Measurements from ENCODE around the gene SYK.
"Not testable (repeated sequence)": the region's sequence is repeated elsewhere in the genome, so short reads cannot be mapped to it uniquely, and the experiment has no call there.

SYK gene

GRCh38 chr9:90795871-90796317 is 5.7 kb upstream of the SYK start:
- no peak for DNase-seq (ENCODE audit: low read depth in 2 of 2)

GRCh38 chr9:90799271-90799852 is 2.3 kb upstream of the SYK start:
- DNase-seq (ENCODE audit: low read depth in 2 of 2) = no peak

GRCh38 chr9:90801973-90802322 is 329 bp downstream of the SYK start:
- no peak for DNase-seq (ENCODE audit: low read depth in 2 of 2)

GRCh38 chr9:90802386-90802985 is 867 bp downstream of the SYK start:
- DNase-seq (ENCODE audit: low read depth in 2 of 2) = no peak

- DNase-seq (ENCODE audit: low read depth in 2 of 2) = no peak
These were observed 2.4 kb downstream of the SYK start for GRCh38 chr9:90803860-90804593.

- no peak for DNase-seq (ENCODE audit: low read depth in 2 of 2)
These were observed 3.7 kb downstream of the SYK start for GRCh38 chr9:90805006-90805996.

GRCh38 chr9:90807006-90807405 is 5.4 kb downstream of the SYK start:
- DNase-seq (ENCODE audit: low read depth in 2 of 2) = no peak

- DNase-seq (ENCODE audit: low read depth in 2 of 2) = no peak
These were observed 6.8 kb downstream of the SYK start for GRCh38 chr9:90808398-90808797.

- DNase-seq (ENCODE audit: low read depth in 2 of 2) = no peak
These were observed 7.5 kb downstream of the SYK start for GRCh38 chr9:90808890-90809685.

GRCh38 chr9:90810691-90811090 is 9.1 kb downstream of the SYK start:
- no peak for DNase-seq (ENCODE audit: low read depth in 2 of 2)

GRCh38 chr9:90813046-90813445 is 11.4 kb downstream of the SYK start:
- no peak for DNase-seq (ENCODE audit: low read depth in 2 of 2)

- DNase-seq (ENCODE audit: low read depth in 2 of 2) = no peak
These were observed 11.9 kb downstream of the SYK start for GRCh38 chr9:90813523-90813922.

- DNase-seq (ENCODE audit: low read depth in 2 of 2) = no peak
These were observed 12.7 kb downstream of the SYK start for GRCh38 chr9:90814355-90814754.

- no peak for DNase-seq (ENCODE audit: low read depth in 2 of 2)
These were observed 13.7 kb downstream of the SYK start for GRCh38 chr9:90815183-90815943.

- DNase-seq (ENCODE audit: low read depth in 2 of 2) = no peak
These were observed 14.3 kb downstream of the SYK start for GRCh38 chr9:90815944-90816357.

- DNase-seq (ENCODE audit: low read depth in 2 of 2) = no peak
These were observed 15.1 kb downstream of the SYK start for GRCh38 chr9:90816690-90817089.

- DNase-seq (ENCODE audit: low read depth in 2 of 2) = no peak
These were observed 16.7 kb downstream of the SYK start for GRCh38 chr9:90818279-90818678.

- DNase-seq (ENCODE audit: low read depth in 2 of 2) = not testable (repeated sequence)
These were observed 18.8 kb downstream of the SYK start for GRCh38 chr9:90820406-90820805.

- not testable (repeated sequence) for DNase-seq (ENCODE audit: low read depth in 2 of 2)
These were observed 19.6 kb downstream of the SYK start for GRCh38 chr9:90821236-90821635.

GRCh38 chr9:90821697-90822096 is 20.1 kb downstream of the SYK start:
- no peak for DNase-seq (ENCODE audit: low read depth in 2 of 2)

All from stimulated activated CD8-positive, alpha-beta memory T cell treated with anti-CD3 and anti-CD28 coated beads, Interleukin-15, amount 100 ng/mL, for 4 hours (primary cell).